Esophagus (tissue), 2 donors: ENCODE results near the gene KBTBD3. TPM values are rescaled to one million over a fixed set of nuclear protein-coding genes. Genes with fewer than 3 reads are reported as not detected.
"Not testable (repeated sequence)": the region's sequence is repeated elsewhere in the genome, so short reads cannot be mapped to it uniquely, and the experiment has no call there.

ENCODE experiments used
- H3K27ac ChIP-seq, 2 donors: one replicate each; pipeline ENCODE4 v1.5.1; 2013; ENCODE audit warnings: low read depth in 2 of 2, mild to moderate bottlenecking in 2 of 2, inconsistent platforms in 1 of 2, low read length in 1 of 2, moderate library complexity in 1 of 2
- H3K27me3 ChIP-seq, 2 donors: one replicate each; pipeline ENCODE4 v1.6.1; 2013; ENCODE audit warnings: low read length in 2 of 2, control low read depth in 1 of 2, mild to moderate bottlenecking in 1 of 2; ENCODE audit not compliant: insufficient read depth in 2 of 2, control insufficient read depth in 1 of 2
- H3K36me3 ChIP-seq, 2 donors: one replicate each; pipeline ENCODE4 v1.6.1; 2013; ENCODE audit warnings: low read length in 1 of 2; ENCODE audit not compliant: control insufficient read depth in 2 of 2, insufficient read depth in 2 of 2
- H3K4me1 ChIP-seq, 2 donors: one replicate each; pipeline ENCODE4 v1.6.1; 2013; ENCODE audit warnings: low read length in 1 of 2; ENCODE audit not compliant: control insufficient read depth in 2 of 2, insufficient read depth in 2 of 2
- H3K4me3 ChIP-seq, 2 donors: one replicate each; pipeline ENCODE4 v1.5.1; 2013; ENCODE audit warnings: low read length in 2 of 2, mild to moderate bottlenecking in 2 of 2, low read depth in 1 of 2, moderate library complexity in 1 of 2
- H3K9me3 ChIP-seq, 2 donors: one replicate each; pipeline ENCODE4 v1.6.1; 2013; ENCODE audit warnings: mild to moderate bottlenecking in 2 of 2, low read depth in 1 of 2, low read length in 1 of 2, moderate library complexity in 1 of 2; ENCODE audit not compliant: control insufficient read depth in 2 of 2, insufficient read depth in 1 of 2
- WGBS, 2 donors: extraction: QIAGEN DNeasy Blood & Tissue Kit; methylation state at CpG; one replicate each; pipeline ENCODE4 v1.1.7; 2013; 5-methylcytosine and 5-hydroxymethylcytosine counted together
- polyA plus RNA-seq, 2 donors: library from polyadenylated mRNA; stranded (reverse); fragments of 200-250 nt; gene quantifications; one replicate each; pipeline ENCODE4 v1.2.3, GENCODE V29; 2013
- donor health status: healthy with polysubstance abuse.
- donor health status: Bipolar disorder and iron deficiency.

Gene KBTBD3
- polyA plus RNA-seq, 2 donors = 1.5 to 2.6 TPM

DNA sequence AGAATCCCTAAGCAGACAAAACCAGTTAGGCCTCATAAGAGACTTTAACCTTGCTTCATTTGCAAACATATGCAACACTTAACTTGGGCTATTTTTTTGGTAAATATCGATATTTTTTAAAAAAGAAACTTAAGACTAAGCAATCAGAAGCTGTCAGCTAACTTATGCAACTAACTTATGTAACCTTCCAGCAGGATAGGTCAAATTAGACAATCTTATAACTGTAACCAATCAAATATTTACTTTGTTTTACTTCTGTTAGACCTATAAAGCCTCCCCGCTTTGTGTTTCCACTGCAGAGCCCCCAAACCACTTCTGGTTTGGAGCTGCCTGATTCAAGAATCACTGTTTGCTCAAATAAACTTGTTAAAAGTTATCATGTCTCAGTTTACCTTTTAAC, 63.1 kb downstream of the KBTBD3 start:
- Histone ChIP-seq H3K27me3 (no peaks in the 10 kb centered on the region), H3K27ac (no peak overlapping the region), H3K4me3 (no peak overlapping the region), H3K36me3 (peaks cover 5% of the 10 kb centered on the region in 2 donors), H3K9me3 (no peaks in the 10 kb centered on the region), H3K4me1 (no peaks in the 10 kb centered on the region)
- WGBS, 2 donors = 73 to 88% methylated on average over 2 of the region's 2 CpGs

DNA sequence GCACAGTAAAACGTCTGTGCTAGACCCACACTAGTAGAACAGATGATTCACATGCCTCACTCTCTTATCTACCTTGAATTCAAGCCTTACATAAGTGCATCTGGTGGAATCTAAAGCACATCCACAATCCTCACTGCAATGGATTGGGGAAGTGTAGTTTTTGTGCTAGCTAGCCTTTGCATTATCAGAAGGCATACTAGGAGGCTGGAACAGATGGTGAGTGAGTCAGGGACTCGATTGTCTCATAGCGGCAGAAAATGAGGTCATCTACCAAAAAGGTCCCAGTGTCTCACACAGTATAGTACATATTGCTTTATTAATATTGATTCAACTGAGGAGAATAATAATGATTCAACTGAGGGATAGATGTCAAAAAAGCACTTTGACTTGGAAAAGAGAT, 64.4 kb downstream of the KBTBD3 start:
- no peaks in the 10 kb centered on the region for H3K27me3 ChIP-seq
- no peaks in the 10 kb centered on the region for H3K9me3 ChIP-seq
- WGBS, 2 donors = 74 to 78% methylated on average over 3 of the region's 3 CpGs
- H3K36me3 ChIP-seq = peaks cover 5% of the 10 kb centered on the region in 2 donors
- H3K27ac ChIP-seq = no peak overlapping the region
- H3K4me3 ChIP-seq = no peak overlapping the region
- H3K4me1 ChIP-seq = no peaks in the 10 kb centered on the region

DNA sequence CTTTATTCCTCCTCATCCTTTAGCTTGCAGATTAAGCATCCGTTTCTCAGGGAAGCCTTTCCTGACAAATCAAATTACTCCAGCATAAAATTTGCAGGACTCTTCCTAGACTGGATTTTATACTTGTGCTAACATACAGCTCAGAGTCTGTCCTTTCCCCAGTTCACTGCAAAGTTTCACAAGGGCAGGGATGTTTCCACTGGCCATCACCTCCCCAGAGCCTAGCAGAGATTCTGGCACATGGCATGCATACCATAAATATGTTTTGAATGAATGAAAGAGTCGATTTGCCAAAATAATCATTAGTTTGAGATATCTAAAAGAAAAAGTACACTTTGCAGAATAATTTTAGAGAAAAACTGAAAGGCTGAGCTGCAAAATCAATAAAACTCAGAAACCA, 65.7 kb downstream of the KBTBD3 start:
- Histone ChIP-seq H3K4me1 (no peaks in the 10 kb centered on the region), H3K36me3 (peaks cover 5% of the 10 kb centered on the region in 2 donors), H3K27ac (no peak overlapping the region), H3K9me3 (no peaks in the 10 kb centered on the region), H3K4me3 (no peak overlapping the region), H3K27me3 (no peaks in the 10 kb centered on the region)
- WGBS, 2 donors = 83% methylated on average over 2 of the region's 2 CpGs

DNA sequence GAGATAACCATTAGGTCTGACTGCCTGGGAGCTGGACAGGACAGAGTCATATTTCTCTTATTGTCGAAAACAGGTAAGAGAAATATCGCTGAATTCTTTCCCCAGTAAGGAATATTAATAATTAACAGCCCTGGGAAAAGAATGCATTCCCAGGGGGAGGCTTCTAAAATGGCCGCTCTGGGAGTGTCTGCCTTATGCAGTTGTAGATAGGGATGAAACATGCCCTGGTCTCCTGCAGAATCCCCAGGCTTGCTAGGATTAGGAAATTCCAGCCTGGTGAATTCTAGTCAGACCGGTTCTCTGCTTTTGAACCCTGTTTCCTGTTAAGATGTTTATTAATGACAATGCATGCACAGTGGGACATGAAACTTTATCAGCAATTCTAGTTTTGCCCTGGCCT, 74.1 kb downstream of the KBTBD3 start:
- not testable (repeated sequence) for H3K4me1 ChIP-seq, H3K4me3 ChIP-seq, H3K27me3 ChIP-seq, H3K27ac ChIP-seq, H3K36me3 ChIP-seq, H3K9me3 ChIP-seq
- 92% methylated on average over 4 of the region's 4 CpGs for WGBS, 2 donors

DNA sequence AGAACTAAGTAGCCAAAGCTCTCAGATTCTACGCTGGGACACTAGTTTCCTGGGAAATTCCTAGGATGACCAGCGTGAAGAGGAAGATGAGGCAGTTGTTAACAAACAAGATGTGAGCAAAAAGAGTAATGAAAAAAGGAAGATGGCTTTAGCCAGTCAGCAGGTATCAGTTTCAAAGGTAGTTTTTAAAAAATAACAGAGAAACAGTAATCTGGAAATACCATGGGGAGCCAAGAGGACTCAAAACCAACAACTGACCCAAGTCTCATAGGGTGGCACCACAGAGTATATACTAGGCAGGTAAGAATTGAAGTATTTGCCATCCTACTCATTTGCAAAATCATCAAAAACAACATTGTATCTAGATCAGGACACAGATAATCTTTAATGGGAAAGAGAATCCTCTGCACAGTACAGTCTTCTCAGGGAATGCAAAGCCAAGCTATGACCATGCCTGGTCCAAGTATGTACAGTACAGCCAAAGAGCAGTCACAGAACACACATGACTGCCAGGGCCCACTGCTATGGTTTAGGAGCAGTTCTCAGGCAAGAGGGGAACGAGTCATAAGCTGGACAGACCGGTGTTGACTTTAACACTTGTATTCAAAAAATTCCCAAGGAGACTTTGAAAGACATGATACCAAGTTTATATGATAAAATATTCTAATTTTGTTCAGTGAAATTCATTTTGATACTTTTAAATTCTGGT, 75.7 kb downstream of the KBTBD3 start:
- Histone ChIP-seq H3K36me3 (peaks cover 0 to 4% of the 10 kb centered on the region in 2 donors), H3K4me1 (no peaks in the 10 kb centered on the region), H3K27me3 (no peaks in the 10 kb centered on the region), H3K4me3 (no peak overlapping the region), H3K9me3 (no peaks in the 10 kb centered on the region), H3K27ac (no peak overlapping the region)
- 90 to 92% methylated on average over 4 of the region's 4 CpGs for WGBS, 2 donors

Other genes starting within 250 kb of the KBTBD3 start
- 1 to 10 TPM; 2.4 to 2.7 TPM for gene MSANTD4, start 55.1 kb downstream of the KBTBD3 start, polyA plus RNA-seq
- gene AASDHPPT, start 315 bp upstream of the KBTBD3 start, polyA plus RNA-seq = 10 to 100 TPM in 1 of 2 donors, 1 to 10 TPM in 1; 7.9 to 12.5 TPM